Ishikawa (cell line): Measurements from ENCODE around the gene FGGY.

Source experiments
- CEBPB ChIP-seq: IDR thresholded peaks from 2 replicates; pipeline ENCODE4 v1.6.1; 2012
- CREB1 ChIP-seq: IDR thresholded peaks from 2 replicates; pipeline ENCODE4 v1.6.1; 2012; ENCODE audit warnings: low read depth
- EGR1 ChIP-seq: IDR thresholded peaks from 2 replicates; pipeline ENCODE4 v1.6.1; 2012
- EP300 ChIP-seq: IDR thresholded peaks from 2 replicates; pipeline ENCODE4 v1.6.1; 2012; ENCODE audit warnings: borderline replicate concordance
- FOXM1 ChIP-seq: IDR thresholded peaks from 2 replicates; pipeline ENCODE4 v1.6.1; 2012; ENCODE audit warnings: low read depth, borderline replicate concordance
- MAX ChIP-seq: IDR thresholded peaks from 2 replicates; pipeline ENCODE4 v1.6.1; 2012
- NFIC ChIP-seq: IDR thresholded peaks from 2 replicates; pipeline ENCODE4 v1.6.1; 2012
- RAD21 ChIP-seq: IDR thresholded peaks from 2 replicates; pipeline ENCODE4 v1.6.1; 2012; ENCODE audit warnings: low read depth
- REST ChIP-seq: IDR thresholded peaks from 2 replicates; pipeline ENCODE4 v1.6.1; 2012; ENCODE audit warnings: low read depth, mild to moderate bottlenecking
- TAF1 ChIP-seq: IDR thresholded peaks from 2 replicates; pipeline ENCODE4 v1.6.1; 2012; ENCODE audit warnings: low read depth, mild to moderate bottlenecking
- TCF12 ChIP-seq: IDR thresholded peaks from 2 replicates; pipeline ENCODE4 v1.6.1; 2012; ENCODE audit warnings: low read depth
- TEAD4 ChIP-seq: IDR thresholded peaks from 2 replicates; pipeline ENCODE4 v1.6.1; 2012
- USF1 ChIP-seq: IDR thresholded peaks from 2 replicates; pipeline ENCODE4 v1.6.1; 2012
- YY1 ChIP-seq: IDR thresholded peaks from 2 replicates; pipeline ENCODE4 v1.6.1; 2012; ENCODE audit warnings: low read depth
- ZBTB7A ChIP-seq: IDR thresholded peaks from 2 replicates; pipeline ENCODE4 v1.6.1; 2012; ENCODE audit warnings: low read depth

FGGY gene

GRCh38 chr1:59452559-59452958, 155.7 kb downstream of the FGGY start:
- TF ChIP-seq TCF12, result no peak
- no peak for TF ChIP-seq YY1
- no peak for TF ChIP-seq CREB1
- no peak for TF ChIP-seq EGR1
- TF ChIP-seq RAD21, result no peak
- TF ChIP-seq REST, result no peak
- TF ChIP-seq TAF1, result no peak
- TF ChIP-seq ZBTB7A, result no peak
- no peak for TF ChIP-seq EP300
- no peak for TF ChIP-seq USF1
- no peak for TF ChIP-seq TEAD4
- TF ChIP-seq NFIC, result no peak
- no peak for TF ChIP-seq FOXM1
- no peak for TF ChIP-seq CEBPB
- TF ChIP-seq MAX, result no peak

- TF ChIP-seq CREB1 (no peak), TCF12 (no peak), TEAD4 (no peak), FOXM1 (no peak), USF1 (no peak), MAX (no peak), TAF1 (no peak), EP300 (no peak), RAD21 (no peak), CEBPB (no peak), ZBTB7A (no peak), YY1 (no peak)
These were observed 156.5 kb downstream of the FGGY start for GRCh38 chr1:59453297-59453968.

GRCh38 chr1:59455206-59455605, 158.3 kb downstream of the FGGY start:
- TF ChIP-seq TCF12, result no peak
- TF ChIP-seq FOXM1, result no peak
- TF ChIP-seq RAD21, result no peak
- no peak for TF ChIP-seq EP300
- no peak for TF ChIP-seq TAF1
- TF ChIP-seq YY1, result no peak
- TF ChIP-seq CEBPB, result no peak
- TF ChIP-seq CREB1, result no peak
- no peak for TF ChIP-seq USF1
- TF ChIP-seq NFIC, result no peak
- no peak for TF ChIP-seq EGR1
- no peak for TF ChIP-seq TEAD4
- TF ChIP-seq ZBTB7A, result no peak
- no peak for TF ChIP-seq REST
- TF ChIP-seq MAX, result no peak

- TF ChIP-seq TCF12 (no peak), CREB1 (no peak), EP300 (no peak), USF1 (no peak), REST (no peak), RAD21 (no peak), EGR1 (no peak), CEBPB (no peak), TEAD4 (no peak), FOXM1 (no peak), NFIC (no peak), ZBTB7A (no peak), YY1 (no peak), MAX (no peak), TAF1 (no peak)
These were observed 160.9 kb downstream of the FGGY start for GRCh38 chr1:59457786-59458185.
